Body of pancreas (tissue), 4 donors: ENCODE results near the gene MAPT.

Experiments used
- POLR2A ChIP-seq, 3 donors: fragments of 450-650 bp; IDR thresholded peaks; one replicate each; pipeline ENCODE4 v1.6.1; 2016; ENCODE audit warnings: antibody characterized with exemption in 3 of 3, mild to moderate bottlenecking in 2 of 3
- TF ChIP-seq, protein P1 (sequence below), 7 experiments: fragments of 450-650 bp in 4 of 7; fragments of 200-600 bp in 3 of 7; sonication (generic) in 3 of 7; IDR thresholded peaks; one replicate each; pipeline ENCODE4 v1.5.1; 2016 to 2019; ENCODE audit warnings: antibody characterized with exemption in 7 of 7

- TF ChIP-seq, protein P1, sequence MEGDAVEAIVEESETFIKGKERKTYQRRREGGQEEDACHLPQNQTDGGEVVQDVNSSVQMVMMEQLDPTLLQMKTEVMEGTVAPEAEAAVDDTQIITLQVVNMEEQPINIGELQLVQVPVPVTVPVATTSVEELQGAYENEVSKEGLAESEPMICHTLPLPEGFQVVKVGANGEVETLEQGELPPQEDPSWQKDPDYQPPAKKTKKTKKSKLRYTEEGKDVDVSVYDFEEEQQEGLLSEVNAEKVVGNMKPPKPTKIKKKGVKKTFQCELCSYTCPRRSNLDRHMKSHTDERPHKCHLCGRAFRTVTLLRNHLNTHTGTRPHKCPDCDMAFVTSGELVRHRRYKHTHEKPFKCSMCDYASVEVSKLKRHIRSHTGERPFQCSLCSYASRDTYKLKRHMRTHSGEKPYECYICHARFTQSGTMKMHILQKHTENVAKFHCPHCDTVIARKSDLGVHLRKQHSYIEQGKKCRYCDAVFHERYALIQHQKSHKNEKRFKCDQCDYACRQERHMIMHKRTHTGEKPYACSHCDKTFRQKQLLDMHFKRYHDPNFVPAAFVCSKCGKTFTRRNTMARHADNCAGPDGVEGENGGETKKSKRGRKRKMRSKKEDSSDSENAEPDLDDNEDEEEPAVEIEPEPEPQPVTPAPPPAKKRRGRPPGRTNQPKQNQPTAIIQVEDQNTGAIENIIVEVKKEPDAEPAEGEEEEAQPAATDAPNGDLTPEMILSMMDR (IDR thresholded peaks at IDR 0.05) = no peak
- no peak for TF ChIP-seq POLR2A (IDR thresholded peaks at IDR 0.05)
Observed at GRCh38 chr17:45993962-45994627, 99.7 kb downstream of the MAPT start.
